Upper lobe of left lung (tissue), 4 donors: Measurements from ENCODE around the gene SLC9C1.

Experiments
- CTCF ChIP-seq, 6 experiments: fragments of 450-650 bp in 4 of 6; fragments of 200-600 bp in 2 of 6; sonication (generic) in 2 of 6; IDR thresholded peaks; one replicate each; pipeline ENCODE4 v1.5.1; 2016 to 2019; ENCODE audit warnings: antibody characterized with exemption in 6 of 6
- EP300 ChIP-seq, 4 donors: sonication (generic); formaldehyde crosslinking; IDR thresholded peaks; one replicate each; pipeline ENCODE4 v1.5.1; 2017; ENCODE audit warnings: antibody characterized with exemption in 4 of 4, control low read depth in 2 of 4
- POLR2A ChIP-seq, 4 donors: fragments of 450-650 bp; IDR thresholded peaks; one replicate each; pipeline ENCODE4 v1.5.1; 2016 to 2017; ENCODE audit warnings: antibody characterized with exemption in 4 of 4, mild to moderate bottlenecking in 2 of 4
- POLR2AphosphoS5 ChIP-seq, 2 donors: sonication (generic); formaldehyde crosslinking; IDR thresholded peaks; one replicate each; pipeline ENCODE4 v1.5.1; 2017; ENCODE audit warnings: antibody characterized with exemption in 2 of 2

DNA sequence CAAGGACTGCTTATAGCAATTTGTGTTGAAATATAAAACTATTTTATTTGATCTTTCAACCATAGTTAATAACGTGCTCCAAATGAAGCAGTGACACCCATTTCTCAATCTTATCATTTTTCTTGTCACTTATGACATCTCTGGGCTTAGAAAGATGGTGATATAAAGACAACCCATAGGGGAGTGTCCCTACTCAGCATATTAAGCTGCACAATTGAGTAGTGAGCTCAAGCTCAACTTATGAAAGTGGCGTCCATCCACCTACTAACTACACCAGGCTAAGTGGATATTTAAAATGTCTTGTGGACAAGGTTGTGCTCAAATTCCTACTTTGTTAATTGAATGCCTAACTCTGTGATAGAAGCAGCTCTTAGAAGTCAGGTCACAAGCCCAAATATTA lies 46.7 kb downstream of the SLC9C1 start:
- TF ChIP-seq POLR2AphosphoS5 (IDR thresholded peaks at IDR 0.05) = no peak
- no peak for TF ChIP-seq CTCF (IDR thresholded peaks at IDR 0.05)
- TF ChIP-seq EP300 (IDR thresholded peaks at IDR 0.05) = no peak
- no peak for TF ChIP-seq POLR2A (IDR thresholded peaks at IDR 0.05)
